H1 (cell line): Measurements from ENCODE around the gene ENPP6. TPM values are rescaled to one million over a fixed set of nuclear protein-coding genes. Genes with fewer than 3 reads are reported as not detected.

ENCODE experiments used
- CTCF ChIA-PET: fragments of 300-600 bp; sonication (Branson Sonifier 250); formaldehyde crosslinking; loops from one replicate; lab custom pipeline; 2021; ENCODE audit not compliant: partially characterized antibody; lab: Charles Lee
- POLR2A ChIA-PET: fragments of 300-600 bp; sonication (Branson Sonifier 250); formaldehyde crosslinking; loops from one replicate; lab custom pipeline; 2021; ENCODE audit warnings: inconsistent platforms; ENCODE audit not compliant: partially characterized antibody; lab: Charles Lee
- DNase-seq, 2 experiments: peaks; one replicate each; pipeline versions ENCODE4 v3.0.0 to v3.0.0-alpha.2; 2010 to 2022; ENCODE audit warnings: low spot score in 2 of 2, low read depth in 1 of 2, mixed read lengths in 1 of 2
- FAIRE-seq: peaks from 2 replicates; lab custom pipeline; 2011; peaks lifted over from hg19 to GRCh38; lab: Jason Lieb, UNC
- H2AFZ ChIP-seq: 2 replicates; pipeline ENCODE4 v1.8.1; 2012; ENCODE audit warnings: low read length, inconsistent platforms
- H2AK5ac ChIP-seq: 2 replicates; pipeline ENCODE4 v1.6.1; 2013; ENCODE audit warnings: low read depth, low read length
- H2BK120ac ChIP-seq: replicated peaks from 2 replicates; pipeline ENCODE3; 2013; ENCODE audit warnings: low read depth, low read length, inconsistent platforms
- H2BK12ac ChIP-seq: 2 replicates; pipeline ENCODE4 v1.6.1; 2013; ENCODE audit warnings: low read depth, low read length
- H2BK15ac ChIP-seq: 2 replicates; pipeline ENCODE4 v1.6.1; 2013; ENCODE audit warnings: low read length
- H2BK20ac ChIP-seq: 2 replicates; pipeline ENCODE4 v1.6.1; 2013; ENCODE audit warnings: low read length
- H2BK5ac ChIP-seq: 2 replicates; pipeline ENCODE4 v1.6.1; 2013; ENCODE audit warnings: low read depth, low read length
- H3K14ac ChIP-seq: 2 replicates; pipeline ENCODE4 v1.6.1; 2013; ENCODE audit warnings: inconsistent platforms; ENCODE audit not compliant: insufficient read length
- H3K18ac ChIP-seq: 2 replicates; pipeline ENCODE4 v1.6.1; 2013; ENCODE audit warnings: low read length; ENCODE audit errors: extremely low read depth
- H3K23ac ChIP-seq: 2 replicates; pipeline ENCODE4 v1.6.1; 2013; ENCODE audit warnings: inconsistent platforms; ENCODE audit not compliant: insufficient read length
- H3K23me2 ChIP-seq: 2 replicates; pipeline ENCODE4 v1.6.1; 2013; ENCODE audit warnings: low read depth, low read length
- H3K27ac ChIP-seq: 2 replicates; pipeline ENCODE4 v1.6.1; 2011; ENCODE audit warnings: low read depth, low read length, inconsistent platforms
- H3K27me3 ChIP-seq, 4 experiments: replicated peaks in 1 of 4; 1 replicate in 1 of 4; 2 replicates in 3 of 4; pipeline versions ENCODE4 v1.6.1 to v1.8.1; 2011 to 2013; ENCODE audit warnings: low read length in 3 of 4, mild to moderate bottlenecking in 3 of 4, inconsistent platforms in 2 of 4, mixed read lengths in 2 of 4, moderate library complexity in 1 of 4; ENCODE audit not compliant: control insufficient read depth in 3 of 4, insufficient read depth in 3 of 4; ENCODE audit errors: extremely low read depth in 1 of 4
- H3K36me3 ChIP-seq, 4 experiments: 2 replicates each; pipeline versions ENCODE4 v1.6.1 to v1.8.1; 2011 to 2013; ENCODE audit warnings: mild to moderate bottlenecking in 4 of 4, low read length in 3 of 4, moderate library complexity in 2 of 4, control low read depth in 1 of 4, inconsistent platforms in 1 of 4; ENCODE audit not compliant: insufficient read depth in 4 of 4, control insufficient read depth in 2 of 4
- H3K4ac ChIP-seq: replicated peaks from 2 replicates; pipeline ENCODE3; 2013; ENCODE audit warnings: low read length, low read depth, mixed read lengths, inconsistent platforms; ENCODE audit not compliant: insufficient read length
- H3K4me1 ChIP-seq, 4 experiments: replicated peaks in 1 of 4; 1 replicate in 1 of 4; 2 replicates in 3 of 4; pipeline versions ENCODE4 v1.6.1 to v1.8.1; 2011 to 2013; ENCODE audit warnings: low read length in 3 of 4, inconsistent platforms in 2 of 4, mixed read lengths in 1 of 4; ENCODE audit not compliant: insufficient read depth in 4 of 4, control insufficient read depth in 3 of 4
- H3K4me2 ChIP-seq, 2 experiments: 2 replicates each; pipeline versions ENCODE4 v1.6.1 to v1.8.1; 2011 to 2013; ENCODE audit warnings: low read depth in 2 of 2, low read length in 2 of 2, control low read depth in 1 of 2, inconsistent platforms in 1 of 2, mild to moderate bottlenecking in 1 of 2; ENCODE audit not compliant: insufficient read depth in 1 of 2
- H3K4me3 ChIP-seq, 4 experiments: fragments of 200-600, 300-600 bp in 1 of 4; sonication (generic), shearing (Covaris generic), sonication (Bioruptor Twin) in 1 of 4; 2 replicates each; pipeline versions ENCODE4 v1.5.1 to v1.8.1; 2011 to 2016; ENCODE audit warnings: low read length in 4 of 4, low read depth in 3 of 4, control low read depth in 2 of 4, inconsistent platforms in 2 of 4, mild to moderate bottlenecking in 2 of 4, mixed read lengths in 1 of 4, moderate library complexity in 1 of 4; ENCODE audit not compliant: insufficient read depth in 2 of 4; ENCODE audit errors: extremely low read depth in 1 of 4
- H3K56ac ChIP-seq: replicated peaks from 2 replicates; pipeline ENCODE3; 2013; ENCODE audit warnings: low read depth, mild to moderate bottlenecking, mixed read lengths, low read length, inconsistent platforms; ENCODE audit not compliant: insufficient read length
- H3K79me1 ChIP-seq: 2 replicates; pipeline ENCODE4 v1.6.1; 2013; ENCODE audit warnings: low read depth, low read length, control low read depth
- H3K79me2 ChIP-seq, 2 experiments: 2 replicates each; pipeline versions ENCODE4 v1.6.1 to v1.8.1; 2012 to 2013; ENCODE audit warnings: low read length in 2 of 2, mild to moderate bottlenecking in 2 of 2, inconsistent platforms in 1 of 2; ENCODE audit not compliant: insufficient read depth in 2 of 2, control insufficient read depth in 1 of 2
- H3K9ac ChIP-seq, 4 experiments: replicated peaks in 1 of 4; 1 replicate in 1 of 4; 2 replicates in 3 of 4; pipeline versions ENCODE4 v1.6.1 to v1.8.1; 2011 to 2013; ENCODE audit warnings: low read depth in 3 of 4, low read length in 3 of 4, control low read depth in 2 of 4, mild to moderate bottlenecking in 2 of 4, moderate library complexity in 2 of 4, inconsistent platforms in 1 of 4; ENCODE audit errors: extremely low read depth in 1 of 4
- H3K9me3 ChIP-seq, 2 experiments: 2 replicates each; pipeline versions ENCODE4 v1.6.1 to v1.8.1; 2012 to 2013; ENCODE audit warnings: mild to moderate bottlenecking in 2 of 2, moderate library complexity in 2 of 2, control low read depth in 1 of 2, inconsistent platforms in 1 of 2, low read depth in 1 of 2, low read length in 1 of 2, mixed read lengths in 1 of 2; ENCODE audit not compliant: insufficient read depth in 2 of 2
- H4K20me1 ChIP-seq, 2 experiments: replicated peaks in 1 of 2; 2 replicates each; pipeline versions ENCODE3 to v1.8.1; 2011 to 2013; ENCODE audit warnings: inconsistent platforms in 2 of 2, low read length in 2 of 2, mild to moderate bottlenecking in 1 of 2; ENCODE audit not compliant: insufficient read depth in 2 of 2, control insufficient read depth in 1 of 2
- H4K5ac ChIP-seq: 2 replicates; pipeline ENCODE4 v1.6.1; 2013; ENCODE audit warnings: low read length, low read depth, mixed read lengths, inconsistent platforms; ENCODE audit not compliant: insufficient read length
- H4K8ac ChIP-seq: 2 replicates; pipeline ENCODE4 v1.8.0; 2013; ENCODE audit warnings: mild to moderate bottlenecking, moderate library complexity, low read length, inconsistent platforms; ENCODE audit not compliant: insufficient read depth; ENCODE audit errors: extremely low read depth
- H4K91ac ChIP-seq: replicated peaks from 2 replicates; pipeline ENCODE3; 2013; ENCODE audit warnings: low read length, mixed read lengths, inconsistent platforms; ENCODE audit not compliant: insufficient read length
- EGR1 ChIP-seq: IDR thresholded peaks from 2 replicates; pipeline ENCODE4 v1.6.1; 2011; ENCODE audit warnings: low read depth, low read length, borderline replicate concordance
- KDM1A ChIP-seq: fragments of 200-600, 300-600 bp; sonication (generic); IDR thresholded peaks from 2 replicates; pipeline ENCODE4 v1.7.1; 2016; ENCODE audit warnings: mild to moderate bottlenecking, low read length, borderline replicate concordance
- KDM5A ChIP-seq: fragments of 200-600 bp; IDR thresholded peaks from 2 replicates; pipeline ENCODE4 v1.7.1; 2012; ENCODE audit warnings: mild to moderate bottlenecking, low read length, inconsistent platforms, mixed read lengths
- RXRA ChIP-seq: IDR thresholded peaks from 2 replicates; pipeline ENCODE4 v1.6.1; 2011; ENCODE audit warnings: low read depth, mild to moderate bottlenecking, low read length, moderate library complexity; ENCODE audit not compliant: insufficient read depth
- SP2 ChIP-seq: IDR thresholded peaks from 2 replicates; pipeline ENCODE4 v1.6.1; 2012; ENCODE audit warnings: mild to moderate bottlenecking, low read length, inconsistent platforms
- TBP ChIP-seq: IDR thresholded peaks from 2 replicates; pipeline ENCODE4 v1.6.1; 2011; ENCODE audit warnings: low read depth, low read length, improper control_type of control experiment
- TEAD4 ChIP-seq: IDR thresholded peaks from 2 replicates; pipeline ENCODE4 v1.6.1; 2012; ENCODE audit warnings: low read depth, low read length, inconsistent platforms, mixed read lengths
- WGBS, 2 experiments: shearing (Covaris generic) in 1 of 2; methylation state at CpG; one replicate each; pipeline versions ENCODE4 v1.1.6 to v1.1.7; 2013 to 2015; ENCODE audit warnings: low lambda C conversion rate in 2 of 2, mixed read lengths in 2 of 2, inconsistent platforms in 1 of 2, low coverage in 1 of 2, missing lambda C conversion rate in 1 of 2; ENCODE audit not compliant: insufficient replicate concordance in 2 of 2, insufficient coverage in 1 of 2, insufficient read length in 1 of 2; ENCODE audit errors: extremely low coverage in 1 of 2, missing lambda C conversion rate in 1 of 2; 5-methylcytosine and 5-hydroxymethylcytosine counted together
- polyA plus RNA-seq, 7 experiments: library from polyadenylated mRNA; depleted of rRNA in 3 of 7; stranded (reverse) in 5 of 7; unstranded in 2 of 7; fragments of >200 nt in 5 of 7; fragments of 200-250 nt in 2 of 7; gene quantifications; 1 replicate in 5 of 7; 2 replicates in 1 of 7; 4 replicates in 1 of 7; pipeline versions ENCODE4 v1.2.1 to v1.2.3, GENCODE V29; 2011 to 2013; ENCODE audit warnings: missing spikeins in 2 of 7, mixed read lengths in 2 of 7
- total RNA-seq: library from RNA; stranded (reverse); fragmentation: NEBNext Ultra II Directional; extraction: Animal tissue kit (Norgen Biotek cat#: 25700); gene quantifications from 2 replicates; pipeline ENCODE4 v1.2.1, GENCODE V29; 2021

Gene ENPP6
- total and polyA plus RNA-seq, 2 of the 8 experiments (the other 6 are each of a cell fraction or from before 2014, with no cell fraction given): 0.11 to 0.20 TPM

DNA sequence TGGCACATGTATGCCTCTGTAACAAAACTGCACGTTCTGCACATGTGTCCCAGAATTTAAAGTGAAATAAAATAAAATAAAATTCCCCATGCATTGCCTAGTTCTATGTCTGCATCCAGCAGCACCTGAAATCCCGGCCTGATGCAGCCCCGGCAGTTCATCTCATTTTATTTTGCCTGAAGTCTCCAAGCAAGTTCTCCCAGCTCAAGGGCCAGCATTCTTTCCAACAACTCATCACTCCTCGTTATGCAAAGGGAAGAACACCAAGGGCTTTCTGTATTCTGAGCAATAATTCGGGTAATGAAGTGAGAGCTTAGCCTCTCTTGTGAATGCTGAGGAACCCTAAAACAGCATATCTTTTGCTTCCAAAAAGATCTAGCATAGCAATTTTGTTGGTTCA, 2.7 kb downstream of the ENPP6 start:
- no peak overlapping the region for H2BK12ac ChIP-seq
- H4K5ac ChIP-seq: no peak overlapping the region
- H3K4ac ChIP-seq: no peak overlapping the region
- FAIRE-seq (no peak), DNase-seq (no peak)
- H2AK5ac ChIP-seq: no peak overlapping the region
- H3K4me1 ChIP-seq: 0 out of 7 replicates have a peak, but pooled peaks cover 0 to 4% (median 0%) of the 10 kb centered on the region in 4 experiments
- ChIA-PET CTCF (interaction anchor here (0.7 kb wide), 1 partner anchor 36 kb away, joined by 3 read pairs; no protein-coding TSS in a partner anchor), POLR2A (no interaction called here)
- no peak overlapping the region for H4K91ac ChIP-seq
- TF ChIP-seq EGR1: no peak
- TF ChIP-seq RXRA: no peak
- TF ChIP-seq KDM5A: no peak
- TF ChIP-seq KDM1A: no peak
- TF ChIP-seq SP2: no peak
- TF ChIP-seq TEAD4: no peak
- TF ChIP-seq TBP: no peak
- H3K18ac ChIP-seq: no peak overlapping the region
- H2BK120ac ChIP-seq: no peak overlapping the region
- no peak overlapping the region for H2BK15ac ChIP-seq
- H2BK5ac ChIP-seq: no peak overlapping the region
- H3K27ac ChIP-seq: no peak overlapping the region
- H3K56ac ChIP-seq: no peak overlapping the region
- H3K9me3 ChIP-seq: no peaks in the 10 kb centered on the region
- WGBS, 2 experiments: 90% methylated on average over 5 of the region's 5 CpGs; no CpG with 5 or more reads in 1 of the 2 experiments
- no peak overlapping the region for H3K14ac ChIP-seq
- no peak overlapping the region for H3K4me2 ChIP-seq
- H4K8ac ChIP-seq: no peak overlapping the region
- no peaks in the 10 kb centered on the region for H4K20me1 ChIP-seq
- H3K79me2 ChIP-seq: no peaks in the 10 kb centered on the region
- no peaks in the 10 kb centered on the region; the same call in 1 of the 2 replicates for H3K23me2 ChIP-seq
- no peak overlapping the region for H3K4me3 ChIP-seq
- H3K79me1 ChIP-seq: no peaks in the 10 kb centered on the region
- no peak overlapping the region for H2AFZ ChIP-seq
- no peak overlapping the region for H3K9ac ChIP-seq
- H3K23ac ChIP-seq: no peak overlapping the region
- H3K36me3 ChIP-seq: no peaks in the 10 kb centered on the region
- no peak overlapping the region for H2BK20ac ChIP-seq
- H3K27me3 ChIP-seq: no peaks in the 10 kb centered on the region
